GM23338 (cell line): ENCODE results near the gene IPO5. TPM values are rescaled to one million over a fixed set of nuclear protein-coding genes. Genes with fewer than 3 reads are reported as not detected.

ENCODE experiments used
- ATAC-seq: fragments of 200-7000 bp; cut with Tn5 transposase; 3 replicates; pipeline ENCODE4 v1.9.1; 2020
- DNase-seq: peaks from one replicate; pipeline ENCODE4 v3.0.0-alpha.2; 2015; ENCODE audit warnings: low spot score
- H2AFZ ChIP-seq: fragments of 200-600 bp; sonication (generic); 2 replicates; pipeline ENCODE4 v1.8.0; 2016; ENCODE audit warnings: antibody characterized with exemption, mild to moderate bottlenecking, moderate library complexity
- H3F3A ChIP-seq: fragments of 200-600 bp; sonication (generic); replicated peaks from 2 replicates; pipeline ENCODE4 v1.8.0; 2017; ENCODE audit warnings: antibody characterized with exemption, mixed run types, low read depth
- H3K27ac ChIP-seq: fragments of 200-600 bp; sonication (generic); 2 replicates; pipeline ENCODE4 v1.6.1; 2016; ENCODE audit warnings: low read depth
- H3K27me3 ChIP-seq: fragments of 200-600 bp; sonication (generic); 2 replicates; pipeline ENCODE4 v1.8.0; 2016; ENCODE audit warnings: mild to moderate bottlenecking, mixed run types, moderate library complexity; ENCODE audit not compliant: insufficient read depth
- H3K36me3 ChIP-seq: fragments of 200-600 bp; sonication (generic); 2 replicates; pipeline ENCODE4 v1.8.0; 2016; ENCODE audit warnings: mild to moderate bottlenecking; ENCODE audit not compliant: insufficient read depth
- H3K4me1 ChIP-seq: fragments of 200-600 bp; sonication (generic); 2 replicates; pipeline ENCODE4 v1.8.0; 2016; ENCODE audit warnings: mild to moderate bottlenecking, moderate library complexity; ENCODE audit not compliant: insufficient read depth
- H3K4me2 ChIP-seq: fragments of 200-600 bp; sonication (generic); 2 replicates; pipeline ENCODE4 v1.7.1; 2017; ENCODE audit warnings: mixed run types
- H3K4me3 ChIP-seq: fragments of 200-600 bp; sonication (generic); 2 replicates; pipeline ENCODE4 v1.6.1; 2016; ENCODE audit warnings: mixed run types
- H3K79me2 ChIP-seq: fragments of 200-600 bp; sonication (generic); replicated peaks from 2 replicates; pipeline ENCODE4 v1.8.0; 2017; ENCODE audit warnings: mild to moderate bottlenecking; ENCODE audit not compliant: insufficient read depth
- H3K9me2 ChIP-seq: fragments of 200-600 bp; sonication (generic); 2 replicates; pipeline ENCODE4 v1.8.0; 2017; ENCODE audit not compliant: insufficient read depth
- H4K20me1 ChIP-seq: fragments of 200-600 bp; sonication (generic); replicated peaks from 2 replicates; pipeline ENCODE4 v1.8.0; 2017; ENCODE audit warnings: mild to moderate bottlenecking; ENCODE audit not compliant: insufficient read depth
- H3K27ac Mint-ChIP-seq: 2 replicates; pipeline ENCODE4 v1.8.0; 2020; ENCODE audit warnings: inconsistent platforms, mild to moderate bottlenecking, moderate library complexity, mixed read lengths
- H3K27me3 Mint-ChIP-seq: 3 replicates; pipeline ENCODE4 v1.8.0; 2022; ENCODE audit warnings: low read depth, mild to moderate bottlenecking, moderate library complexity, mixed read lengths, inconsistent platforms; ENCODE audit not compliant: insufficient read depth, poor library complexity
- H3K36me3 Mint-ChIP-seq: 3 replicates; pipeline ENCODE4 v1.8.0; 2021; ENCODE audit warnings: low read depth, mild to moderate bottlenecking, inconsistent platforms, moderate library complexity, mixed read lengths
- H3K4me1 Mint-ChIP-seq: 3 replicates; pipeline ENCODE4 v1.8.0; 2020; ENCODE audit warnings: mild to moderate bottlenecking, inconsistent platforms, mixed read lengths
- H3K4me3 Mint-ChIP-seq: 3 replicates; pipeline ENCODE4 v1.8.0; 2021; ENCODE audit warnings: moderate library complexity, mild to moderate bottlenecking, inconsistent platforms, mixed read lengths
- H3K9me3 Mint-ChIP-seq: 3 replicates; pipeline ENCODE4 v1.8.0; 2020; ENCODE audit warnings: moderate library complexity, mild to moderate bottlenecking, inconsistent platforms, mixed read lengths
- EZH2 ChIP-seq: fragments of 200-600 bp; sonication (generic); IDR thresholded peaks from one replicate; pipeline ENCODE4 v1.8.0; 2017; ENCODE audit warnings: antibody characterized with exemption, mild to moderate bottlenecking, low read depth; ENCODE audit not compliant: unreplicated experiment
- NANOG ChIP-seq: IDR thresholded peaks from 2 replicates; pipeline ENCODE4 v1.6.1; 2016; ENCODE audit warnings: antibody characterized with exemption, borderline replicate concordance
- POLR2AphosphoS5 ChIP-seq: IDR thresholded peaks from 2 replicates; pipeline ENCODE4 v1.6.1; 2016; ENCODE audit warnings: antibody characterized with exemption, low read depth
- ZNF331 ChIP-seq: fragments of 250-450 bp; sonication (Bioruptor Pico); IDR thresholded peaks from 2 replicates; pipeline ENCODE4 v1.5.0; 2020; ENCODE audit warnings: low read depth, mild to moderate bottlenecking, moderate library complexity
- polyA plus RNA-seq: library from polyadenylated mRNA; unstranded; fragments of >200 nt; fragmentation: Nextera tagmentation; extraction: Ambion mirVana; gene quantifications from 2 replicates; pipeline ENCODE4 v1.2.1, GENCODE V29; 2016
- total RNA-seq: library from RNA; depleted of rRNA; stranded (reverse); fragments of >200 nt; shearing (Covaris generic); gene quantifications from 2 replicates; pipeline ENCODE4 v1.2.3, GENCODE V29; 2014
- TF ChIP-seq, protein P1 (sequence below): IDR thresholded peaks from one replicate; pipeline ENCODE4 v1.6.1; 2018; ENCODE audit warnings: antibody characterized with exemption; ENCODE audit not compliant: unreplicated experiment
- TF ChIP-seq, protein P2 (sequence below): fragments of 250-450 bp; sonication (Bioruptor Pico); IDR thresholded peaks from 2 replicates; pipeline ENCODE4 v1.5.0; 2020; ENCODE audit warnings: mild to moderate bottlenecking, moderate library complexity
- TF ChIP-seq, protein P3 (sequence below): IDR thresholded peaks from 2 replicates; pipeline ENCODE4 v1.6.1; 2016; ENCODE audit warnings: antibody characterized with exemption

The IPO5 gene
- total and polyA plus RNA-seq, 2 experiments from 2014 or later: 124 to 353 TPM

DNA sequence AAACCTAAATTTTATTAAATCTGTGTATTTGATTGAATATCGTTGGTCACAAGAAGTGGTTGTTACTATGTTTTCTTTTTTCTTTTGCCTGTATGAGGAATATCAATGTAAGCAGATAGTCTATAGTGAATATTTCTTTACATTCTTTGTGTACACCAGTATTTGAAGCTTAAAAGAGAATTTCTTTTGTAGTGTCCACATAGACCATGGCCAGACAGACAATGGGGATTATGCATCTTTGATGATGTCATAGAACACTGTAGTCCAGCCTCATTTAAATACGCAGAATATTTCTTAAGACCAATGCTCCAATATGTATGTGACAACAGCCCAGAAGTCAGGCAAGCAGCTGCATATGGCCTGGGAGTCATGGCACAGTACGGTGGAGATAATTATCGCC, 64.8 kb downstream of the IPO5 start:
- Mint-ChIP-seq H3K27me3 (peaks cover 4% of the 10 kb centered on the region), H3K27ac (no peak overlapping the region), H3K4me1 (peaks cover 13% of the 10 kb centered on the region), H3K9me3 (no peaks in the 10 kb centered on the region), H3K36me3 (peaks cover 93% of the 10 kb centered on the region), H3K4me3 (no peak overlapping the region)
- DNase-seq: no peak
- no peak overlapping the region for H3K27ac ChIP-seq
- H2AFZ ChIP-seq: no peak overlapping the region
- no peaks in the 10 kb centered on the region for H3K9me2 ChIP-seq
- H4K20me1 ChIP-seq: peaks cover 44% of the 10 kb centered on the region
- 0 out of 2 replicates have a peak, but pooled peaks cover 8% of the 10 kb centered on the region for H3F3A ChIP-seq
- no peak overlapping the region for H3K4me3 ChIP-seq
- no peak for ATAC-seq
- TF ChIP-seq POLR2AphosphoS5: no peak
- TF ChIP-seq, protein P1, sequence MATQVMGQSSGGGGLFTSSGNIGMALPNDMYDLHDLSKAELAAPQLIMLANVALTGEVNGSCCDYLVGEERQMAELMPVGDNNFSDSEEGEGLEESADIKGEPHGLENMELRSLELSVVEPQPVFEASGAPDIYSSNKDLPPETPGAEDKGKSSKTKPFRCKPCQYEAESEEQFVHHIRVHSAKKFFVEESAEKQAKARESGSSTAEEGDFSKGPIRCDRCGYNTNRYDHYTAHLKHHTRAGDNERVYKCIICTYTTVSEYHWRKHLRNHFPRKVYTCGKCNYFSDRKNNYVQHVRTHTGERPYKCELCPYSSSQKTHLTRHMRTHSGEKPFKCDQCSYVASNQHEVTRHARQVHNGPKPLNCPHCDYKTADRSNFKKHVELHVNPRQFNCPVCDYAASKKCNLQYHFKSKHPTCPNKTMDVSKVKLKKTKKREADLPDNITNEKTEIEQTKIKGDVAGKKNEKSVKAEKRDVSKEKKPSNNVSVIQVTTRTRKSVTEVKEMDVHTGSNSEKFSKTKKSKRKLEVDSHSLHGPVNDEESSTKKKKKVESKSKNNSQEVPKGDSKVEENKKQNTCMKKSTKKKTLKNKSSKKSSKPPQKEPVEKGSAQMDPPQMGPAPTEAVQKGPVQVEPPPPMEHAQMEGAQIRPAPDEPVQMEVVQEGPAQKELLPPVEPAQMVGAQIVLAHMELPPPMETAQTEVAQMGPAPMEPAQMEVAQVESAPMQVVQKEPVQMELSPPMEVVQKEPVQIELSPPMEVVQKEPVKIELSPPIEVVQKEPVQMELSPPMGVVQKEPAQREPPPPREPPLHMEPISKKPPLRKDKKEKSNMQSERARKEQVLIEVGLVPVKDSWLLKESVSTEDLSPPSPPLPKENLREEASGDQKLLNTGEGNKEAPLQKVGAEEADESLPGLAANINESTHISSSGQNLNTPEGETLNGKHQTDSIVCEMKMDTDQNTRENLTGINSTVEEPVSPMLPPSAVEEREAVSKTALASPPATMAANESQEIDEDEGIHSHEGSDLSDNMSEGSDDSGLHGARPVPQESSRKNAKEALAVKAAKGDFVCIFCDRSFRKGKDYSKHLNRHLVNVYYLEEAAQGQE: no peak
- TF ChIP-seq EZH2: no peak
- TF ChIP-seq ZNF331 (CRISPR knock-in tag): no peak
- TF ChIP-seq, protein P2, sequence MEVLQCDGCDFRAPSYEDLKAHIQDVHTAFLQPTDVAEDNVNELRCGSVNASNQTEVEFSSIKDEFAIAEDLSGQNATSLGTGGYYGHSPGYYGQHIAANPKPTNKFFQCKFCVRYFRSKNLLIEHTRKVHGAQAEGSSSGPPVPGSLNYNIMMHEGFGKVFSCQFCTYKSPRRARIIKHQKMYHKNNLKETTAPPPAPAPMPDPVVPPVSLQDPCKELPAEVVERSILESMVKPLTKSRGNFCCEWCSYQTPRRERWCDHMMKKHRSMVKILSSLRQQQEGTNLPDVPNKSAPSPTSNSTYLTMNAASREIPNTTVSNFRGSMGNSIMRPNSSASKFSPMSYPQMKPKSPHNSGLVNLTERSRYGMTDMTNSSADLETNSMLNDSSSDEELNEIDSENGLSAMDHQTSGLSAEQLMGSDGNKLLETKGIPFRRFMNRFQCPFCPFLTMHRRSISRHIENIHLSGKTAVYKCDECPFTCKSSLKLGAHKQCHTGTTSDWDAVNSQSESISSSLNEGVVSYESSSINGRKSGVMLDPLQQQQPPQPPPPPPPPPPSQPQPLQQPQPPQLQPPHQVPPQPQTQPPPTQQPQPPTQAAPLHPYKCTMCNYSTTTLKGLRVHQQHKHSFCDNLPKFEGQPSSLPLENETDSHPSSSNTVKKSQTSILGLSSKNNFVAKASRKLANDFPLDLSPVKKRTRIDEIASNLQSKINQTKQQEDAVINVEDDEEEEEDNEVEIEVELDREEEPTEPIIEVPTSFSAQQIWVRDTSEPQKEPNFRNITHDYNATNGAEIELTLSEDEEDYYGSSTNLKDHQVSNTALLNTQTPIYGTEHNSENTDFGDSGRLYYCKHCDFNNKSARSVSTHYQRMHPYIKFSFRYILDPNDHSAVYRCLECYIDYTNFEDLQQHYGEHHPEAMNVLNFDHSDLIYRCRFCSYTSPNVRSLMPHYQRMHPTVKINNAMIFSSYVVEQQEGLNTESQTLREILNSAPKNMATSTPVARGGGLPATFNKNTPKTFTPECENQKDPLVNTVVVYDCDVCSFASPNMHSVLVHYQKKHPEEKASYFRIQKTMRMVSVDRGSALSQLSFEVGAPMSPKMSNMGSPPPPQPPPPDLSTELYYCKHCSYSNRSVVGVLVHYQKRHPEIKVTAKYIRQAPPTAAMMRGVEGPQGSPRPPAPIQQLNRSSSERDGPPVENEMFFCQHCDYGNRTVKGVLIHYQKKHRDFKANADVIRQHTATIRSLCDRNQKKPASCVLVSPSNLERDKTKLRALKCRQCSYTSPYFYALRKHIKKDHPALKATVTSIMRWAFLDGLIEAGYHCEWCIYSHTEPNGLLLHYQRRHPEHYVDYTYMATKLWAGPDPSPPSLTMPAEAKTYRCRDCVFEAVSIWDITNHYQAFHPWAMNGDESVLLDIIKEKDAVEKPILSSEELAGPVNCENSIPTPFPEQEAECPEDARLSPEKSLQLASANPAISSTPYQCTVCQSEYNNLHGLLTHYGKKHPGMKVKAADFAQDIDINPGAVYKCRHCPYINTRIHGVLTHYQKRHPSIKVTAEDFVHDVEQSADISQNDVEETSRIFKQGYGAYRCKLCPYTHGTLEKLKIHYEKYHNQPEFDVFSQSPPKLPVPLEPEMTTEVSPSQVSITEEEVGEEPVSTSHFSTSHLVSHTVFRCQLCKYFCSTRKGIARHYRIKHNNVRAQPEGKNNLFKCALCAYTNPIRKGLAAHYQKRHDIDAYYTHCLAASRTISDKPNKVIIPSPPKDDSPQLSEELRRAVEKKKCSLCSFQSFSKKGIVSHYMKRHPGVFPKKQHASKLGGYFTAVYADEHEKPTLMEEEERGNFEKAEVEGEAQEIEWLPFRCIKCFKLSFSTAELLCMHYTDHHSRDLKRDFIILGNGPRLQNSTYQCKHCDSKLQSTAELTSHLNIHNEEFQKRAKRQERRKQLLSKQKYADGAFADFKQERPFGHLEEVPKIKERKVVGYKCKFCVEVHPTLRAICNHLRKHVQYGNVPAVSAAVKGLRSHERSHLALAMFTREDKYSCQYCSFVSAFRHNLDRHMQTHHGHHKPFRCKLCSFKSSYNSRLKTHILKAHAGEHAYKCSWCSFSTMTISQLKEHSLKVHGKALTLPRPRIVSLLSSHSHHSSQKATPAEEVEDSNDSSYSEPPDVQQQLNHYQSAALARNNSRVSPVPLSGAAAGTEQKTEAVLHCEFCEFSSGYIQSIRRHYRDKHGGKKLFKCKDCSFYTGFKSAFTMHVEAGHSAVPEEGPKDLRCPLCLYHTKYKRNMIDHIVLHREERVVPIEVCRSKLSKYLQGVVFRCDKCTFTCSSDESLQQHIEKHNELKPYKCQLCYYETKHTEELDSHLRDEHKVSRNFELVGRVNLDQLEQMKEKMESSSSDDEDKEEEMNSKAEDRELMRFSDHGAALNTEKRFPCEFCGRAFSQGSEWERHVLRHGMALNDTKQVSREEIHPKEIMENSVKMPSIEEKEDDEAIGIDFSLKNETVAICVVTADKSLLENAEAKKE (CRISPR knock-in tag): no peak
- TF ChIP-seq, protein P3, sequence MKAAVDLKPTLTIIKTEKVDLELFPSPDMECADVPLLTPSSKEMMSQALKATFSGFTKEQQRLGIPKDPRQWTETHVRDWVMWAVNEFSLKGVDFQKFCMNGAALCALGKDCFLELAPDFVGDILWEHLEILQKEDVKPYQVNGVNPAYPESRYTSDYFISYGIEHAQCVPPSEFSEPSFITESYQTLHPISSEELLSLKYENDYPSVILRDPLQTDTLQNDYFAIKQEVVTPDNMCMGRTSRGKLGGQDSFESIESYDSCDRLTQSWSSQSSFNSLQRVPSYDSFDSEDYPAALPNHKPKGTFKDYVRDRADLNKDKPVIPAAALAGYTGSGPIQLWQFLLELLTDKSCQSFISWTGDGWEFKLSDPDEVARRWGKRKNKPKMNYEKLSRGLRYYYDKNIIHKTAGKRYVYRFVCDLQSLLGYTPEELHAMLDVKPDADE: no peak
- TF ChIP-seq NANOG: no peak
- H3K4me1 ChIP-seq: no peaks in the 10 kb centered on the region
- H3K27me3 ChIP-seq: no peaks in the 10 kb centered on the region
- H3K36me3 ChIP-seq: peaks cover 97% of the 10 kb centered on the region
- no peak overlapping the region for H3K4me2 ChIP-seq
- no peaks in the 10 kb centered on the region for H3K79me2 ChIP-seq
